T follicular helper cell (primary cell): ENCODE measurements around the gene THRB.
"Not testable (repeated sequence)": the region's sequence is repeated elsewhere in the genome, so short reads cannot be mapped to it uniquely, and the experiment has no call there.

Experiments
- DNase-seq: peaks from one replicate; pipeline ENCODE4 v3.0.0-alpha.2; 2020; ENCODE audit warnings: low read depth

THRB gene

GRCh38 chr3:24096695-24097290 lies 397.9 kb downstream of the THRB start:
- no peak for DNase-seq

DNA sequence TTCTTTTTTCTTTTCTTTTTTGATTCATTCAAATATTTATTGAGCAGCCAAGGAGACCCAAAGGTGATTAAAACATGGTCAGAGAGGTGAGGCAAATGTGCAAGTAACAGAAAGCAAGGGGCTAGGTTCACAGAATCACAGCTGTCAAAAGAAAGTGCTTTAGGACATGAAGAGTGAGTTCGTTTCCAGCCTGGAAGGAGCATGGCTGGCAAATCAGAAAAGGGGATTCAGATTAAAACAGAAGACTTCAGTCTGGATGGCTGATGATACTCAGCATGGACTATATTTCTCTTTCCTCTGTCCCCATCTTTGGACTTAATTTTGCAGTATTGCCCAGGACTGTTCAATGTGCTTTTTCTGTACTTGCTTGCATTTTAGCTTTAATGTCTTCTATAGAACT lies 398.4 kb downstream of the THRB start:
- DNase-seq: no peak

DNA sequence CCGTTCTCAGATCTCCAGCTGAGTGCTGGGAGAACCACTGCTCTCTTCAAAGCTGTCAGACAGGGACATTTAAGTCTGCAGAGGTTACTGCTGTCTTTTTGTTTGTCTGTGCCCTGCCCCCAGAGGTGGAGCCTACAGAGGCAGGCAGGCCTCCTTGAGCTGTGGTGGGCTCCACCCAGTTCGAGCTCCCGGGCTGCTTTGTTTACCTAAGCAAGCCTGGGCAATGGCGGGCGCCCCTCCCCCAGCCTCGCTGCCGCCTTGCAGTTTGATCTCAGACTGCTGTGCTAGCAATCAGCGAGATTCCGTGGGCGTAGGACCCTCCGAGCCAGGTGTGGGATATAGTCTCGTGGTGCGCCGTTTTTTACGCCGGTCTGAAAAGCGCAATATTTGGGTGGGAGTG lies 399.8 kb downstream of the THRB start:
- DNase-seq: not testable (repeated sequence)

DNA sequence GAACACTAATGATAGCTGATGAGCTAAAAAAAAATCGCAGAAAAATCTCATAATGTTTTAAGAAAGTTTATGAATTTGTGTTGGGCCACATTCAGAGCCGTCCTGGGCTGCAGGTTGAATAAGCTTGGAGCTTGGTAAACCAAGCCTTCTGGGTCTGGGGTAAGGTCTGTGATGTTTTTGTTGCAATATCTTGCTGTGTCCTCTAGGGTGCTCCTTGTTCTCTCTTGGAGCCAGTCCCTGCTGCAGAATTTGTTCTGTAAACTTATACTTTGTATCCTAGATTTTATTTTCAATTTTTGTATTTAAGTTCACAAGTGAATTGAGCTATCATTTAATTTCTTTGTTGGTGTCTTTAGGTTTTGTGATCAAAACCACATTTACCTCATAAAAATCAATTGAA lies 405.9 kb downstream of the THRB start:
- DNase-seq: no peak

DNA sequence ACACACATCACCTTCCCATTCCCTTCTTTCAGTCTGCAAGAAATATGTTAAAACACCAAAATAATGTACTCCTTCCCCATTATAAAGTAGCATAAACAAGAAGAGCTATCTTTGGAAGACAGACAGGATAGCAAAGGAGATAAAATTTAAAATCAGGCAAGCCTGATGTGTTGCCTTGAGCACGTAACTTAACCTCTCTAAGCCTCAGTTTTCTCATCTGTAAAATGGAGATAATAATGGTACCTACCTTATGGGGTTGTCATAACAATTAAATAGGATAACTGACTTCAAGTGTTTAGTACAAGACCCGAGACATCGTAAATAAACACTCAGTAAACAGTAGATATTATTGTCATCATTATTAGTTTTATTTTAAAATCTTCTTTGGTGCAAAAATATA lies 407.2 kb downstream of the THRB start:
- DNase-seq: no peak

- DNase-seq: no peak
Measured at GRCh38 chr3:24086617-24087404, 407.8 kb downstream of the THRB start.

- no peak for DNase-seq
Measured at GRCh38 chr3:24086206-24086605, 408.4 kb downstream of the THRB start.

DNA sequence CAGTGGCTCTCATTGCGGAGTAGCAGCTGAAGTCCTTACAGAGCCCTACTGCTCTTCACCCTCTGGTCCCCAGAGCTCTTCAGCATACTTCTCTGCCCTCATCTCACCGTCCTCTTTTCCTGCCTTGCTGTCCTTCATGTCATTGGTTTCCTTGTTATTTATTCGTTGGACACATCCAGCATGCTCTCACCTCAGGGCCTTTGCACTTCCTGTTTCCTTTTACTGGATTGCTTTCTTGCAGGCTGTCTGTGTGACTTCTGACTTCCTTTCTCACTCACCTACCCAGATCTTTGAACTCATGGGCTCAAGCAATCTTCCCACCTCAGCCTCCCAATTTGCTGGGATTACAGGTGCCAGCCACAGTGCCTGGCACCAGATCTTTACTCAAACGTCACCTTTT lies 422.5 kb downstream of the THRB start:
- no peak for DNase-seq

- no peak for DNase-seq
Measured at GRCh38 chr3:24069045-24069444, 425.6 kb downstream of the THRB start.

DNA sequence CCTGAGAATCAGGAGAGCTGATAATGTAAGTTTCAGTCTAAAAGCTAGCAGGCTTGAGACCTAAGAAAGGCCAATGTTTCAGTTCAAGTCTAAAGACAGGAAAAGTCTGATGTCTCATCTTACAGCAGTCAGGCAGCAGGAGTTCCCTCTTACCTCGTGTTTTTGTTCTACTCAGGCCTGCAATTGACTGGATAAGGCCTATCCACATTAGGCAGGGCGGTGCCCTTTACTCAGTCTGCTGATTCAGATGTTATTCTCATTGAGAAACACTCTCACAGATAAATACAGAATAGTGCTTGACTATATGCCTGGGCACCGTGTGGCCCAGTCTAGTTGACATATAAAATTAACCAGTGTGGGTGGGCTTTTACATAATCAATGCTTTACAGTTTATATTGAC lies 427.2 kb downstream of the THRB start:
- no peak for DNase-seq
